K562 (cell line): ENCODE measurements around the gene TUB.

Experiments
- CEBPG ChIP-seq, 3 experiments: fragments of 200-800 bp in 1 of 3; sonication (Bioruptor generic) in 1 of 3; sonication (generic) in 1 of 3; formaldehyde crosslinking in 1 of 3; IDR thresholded peaks in 2 of 3; conservative IDR thresholded peaks in 1 of 3; 2 replicates each; pipeline versions ENCODE4 v1.6.1 to v1.8.0; 2016 to 2022; ENCODE audit warnings: missing compliant biosample characterization in 2 of 3, missing genetic modification characterization in 2 of 3, mild to moderate bottlenecking in 1 of 3, missing genetic modification reagents in 1 of 3
- DPF2 ChIP-seq: fragments of 450-650 bp; IDR thresholded peaks from 2 replicates; pipeline ENCODE4 v1.6.1; 2016
- FOXJ3 ChIP-seq: sonication (generic); formaldehyde crosslinking; IDR thresholded peaks from 2 replicates; pipeline ENCODE4 v1.4.0; 2020; ENCODE audit warnings: mild to moderate bottlenecking, missing genetic modification reagents
- JUN ChIP-seq, 2 experiments: sonication (generic) in 1 of 2; formaldehyde crosslinking in 1 of 2; IDR thresholded peaks; 2 replicates each; pipeline versions ENCODE4 v1.6.1 to v1.8.0; 2012 to 2022; ENCODE audit warnings: borderline replicate concordance in 2 of 2, mild to moderate bottlenecking in 2 of 2, improper control_type of control experiment in 1 of 2, low read depth in 1 of 2, low read length in 1 of 2, missing genetic modification reagents in 1 of 2
- MYC ChIP-seq, 2 experiments: fragments of 250-450 bp in 1 of 2; sonication (Bioruptor Pico) in 1 of 2; IDR thresholded peaks; 2 replicates each; pipeline versions ENCODE4 v1.5.1 to v1.6.1; 2012 to 2021; ENCODE audit warnings: low read depth in 2 of 2, borderline replicate concordance in 1 of 2, improper control_type of control experiment in 1 of 2, low read length in 1 of 2, mild to moderate bottlenecking in 1 of 2, moderate library complexity in 1 of 2
- POLR2AphosphoS5 ChIP-seq: IDR thresholded peaks from 2 replicates; pipeline ENCODE4 v1.6.1; 2011; ENCODE audit warnings: mild to moderate bottlenecking, low read depth, low read length, moderate library complexity; ENCODE audit not compliant: control insufficient read depth, insufficient read depth
- SMC3 ChIP-seq: conservative IDR thresholded peaks from 2 replicates; pipeline ENCODE4 v1.6.1; 2011; ENCODE audit warnings: low read depth, low read length, improper control_type of control experiment; ENCODE audit not compliant: insufficient read depth
- TF ChIP-seq, protein P1 (sequence below): sonication (generic); formaldehyde crosslinking; IDR thresholded peaks from 2 replicates; pipeline ENCODE4 v1.4.0; 2020; ENCODE audit warnings: mild to moderate bottlenecking, missing genetic modification reagents
- TF ChIP-seq, protein P2 (sequence below), 2 experiments: IDR thresholded peaks; 2 replicates each; pipeline ENCODE4 v1.6.1; 2012; ENCODE audit warnings: improper control_type of control experiment in 2 of 2, low read depth in 2 of 2, low read length in 2 of 2, borderline replicate concordance in 1 of 2
- TF ChIP-seq, protein P3 (sequence below), 2 experiments: fragments of 450-650 bp; formaldehyde crosslinking in 1 of 2; IDR thresholded peaks; 2 replicates each; pipeline versions ENCODE4 v1.4.0 to v1.6.1; 2014 to 2020; ENCODE audit warnings: mild to moderate bottlenecking in 2 of 2, borderline replicate concordance in 1 of 2, low read depth in 1 of 2
- TF ChIP-seq, protein P4 (sequence below): sonication (generic); formaldehyde crosslinking; IDR thresholded peaks from 2 replicates; pipeline ENCODE4 v1.8.1; 2023; ENCODE audit warnings: mild to moderate bottlenecking, missing genetic modification reagents
- TF ChIP-seq, protein P5 (sequence below): fragments of 250-450 bp; sonication (Bioruptor Pico); IDR thresholded peaks from 2 replicates; pipeline ENCODE4 v1.8.0; 2021; ENCODE audit warnings: borderline replicate concordance, mild to moderate bottlenecking, moderate library complexity; ENCODE audit not compliant: poor library complexity, severe bottlenecking

DNA sequence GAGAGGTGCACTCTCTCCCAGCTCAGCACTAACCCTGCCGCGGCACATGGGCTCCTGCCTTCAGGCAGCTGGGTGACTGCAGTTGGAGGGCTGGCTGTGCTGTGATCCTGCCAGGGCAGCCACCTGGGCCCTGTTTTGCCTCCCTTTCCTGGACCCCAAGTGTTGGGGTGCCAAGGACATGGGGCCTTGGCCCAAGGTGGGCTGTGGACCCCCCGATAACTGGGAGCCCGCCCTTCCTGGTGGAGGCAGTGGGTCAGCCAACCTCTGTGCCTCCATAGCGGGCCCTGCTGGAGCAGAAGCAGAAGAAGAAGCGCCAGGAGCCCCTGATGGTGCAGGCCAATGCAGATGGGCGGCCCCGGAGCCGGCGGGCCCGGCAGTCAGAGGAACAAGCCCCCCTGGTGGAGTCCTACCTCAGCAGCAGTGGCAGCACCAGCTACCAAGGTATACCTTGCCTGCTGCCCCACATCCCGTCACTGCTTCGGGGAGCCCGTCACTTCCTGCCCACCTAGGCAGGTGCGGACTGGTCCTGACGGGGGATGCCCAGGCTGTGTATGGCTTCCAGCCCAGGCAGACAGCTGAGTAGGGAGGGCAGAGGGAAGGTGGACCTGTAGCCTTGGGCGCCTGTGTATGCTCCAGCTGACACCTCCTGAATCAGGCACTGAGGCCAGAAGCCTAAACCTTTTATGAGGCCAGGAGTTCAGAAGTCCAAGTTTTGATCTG is 8.9 kb downstream of the TUB start:
- TF ChIP-seq, protein P1, sequence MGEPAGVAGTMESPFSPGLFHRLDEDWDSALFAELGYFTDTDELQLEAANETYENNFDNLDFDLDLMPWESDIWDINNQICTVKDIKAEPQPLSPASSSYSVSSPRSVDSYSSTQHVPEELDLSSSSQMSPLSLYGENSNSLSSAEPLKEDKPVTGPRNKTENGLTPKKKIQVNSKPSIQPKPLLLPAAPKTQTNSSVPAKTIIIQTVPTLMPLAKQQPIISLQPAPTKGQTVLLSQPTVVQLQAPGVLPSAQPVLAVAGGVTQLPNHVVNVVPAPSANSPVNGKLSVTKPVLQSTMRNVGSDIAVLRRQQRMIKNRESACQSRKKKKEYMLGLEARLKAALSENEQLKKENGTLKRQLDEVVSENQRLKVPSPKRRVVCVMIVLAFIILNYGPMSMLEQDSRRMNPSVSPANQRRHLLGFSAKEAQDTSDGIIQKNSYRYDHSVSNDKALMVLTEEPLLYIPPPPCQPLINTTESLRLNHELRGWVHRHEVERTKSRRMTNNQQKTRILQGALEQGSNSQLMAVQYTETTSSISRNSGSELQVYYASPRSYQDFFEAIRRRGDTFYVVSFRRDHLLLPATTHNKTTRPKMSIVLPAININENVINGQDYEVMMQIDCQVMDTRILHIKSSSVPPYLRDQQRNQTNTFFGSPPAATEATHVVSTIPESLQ (CRISPR knock-in tag) = no peak
- TF ChIP-seq SMC3 (no peak), CEBPG (CRISPR knock-in tag; IDR thresholded peaks at IDR 0.05) (no peak), CEBPG (tag; conservative IDR thresholded peaks at IDR 0.05 in 1 of 2, IDR thresholded peaks at IDR 0.05 in 1 of 2) (no peak), POLR2AphosphoS5 (no peak), FOXJ3 (CRISPR knock-in tag) (no peak), MYC (IDR thresholded peaks at IDR 0.05; ENCODE audit: low read depth, low read length) (no peak), MYC (CRISPR knock-in tag; IDR thresholded peaks at IDR 0.05; ENCODE audit: borderline replicate concordance, low read depth) (no peak), JUN (IDR thresholded peaks at IDR 0.05; ENCODE audit: borderline replicate concordance, low read depth, low read length) (no peak), JUN (CRISPR knock-in tag; IDR thresholded peaks at IDR 0.05; ENCODE audit: borderline replicate concordance) (no peak), DPF2 (no peak)
- TF ChIP-seq, protein P2, sequence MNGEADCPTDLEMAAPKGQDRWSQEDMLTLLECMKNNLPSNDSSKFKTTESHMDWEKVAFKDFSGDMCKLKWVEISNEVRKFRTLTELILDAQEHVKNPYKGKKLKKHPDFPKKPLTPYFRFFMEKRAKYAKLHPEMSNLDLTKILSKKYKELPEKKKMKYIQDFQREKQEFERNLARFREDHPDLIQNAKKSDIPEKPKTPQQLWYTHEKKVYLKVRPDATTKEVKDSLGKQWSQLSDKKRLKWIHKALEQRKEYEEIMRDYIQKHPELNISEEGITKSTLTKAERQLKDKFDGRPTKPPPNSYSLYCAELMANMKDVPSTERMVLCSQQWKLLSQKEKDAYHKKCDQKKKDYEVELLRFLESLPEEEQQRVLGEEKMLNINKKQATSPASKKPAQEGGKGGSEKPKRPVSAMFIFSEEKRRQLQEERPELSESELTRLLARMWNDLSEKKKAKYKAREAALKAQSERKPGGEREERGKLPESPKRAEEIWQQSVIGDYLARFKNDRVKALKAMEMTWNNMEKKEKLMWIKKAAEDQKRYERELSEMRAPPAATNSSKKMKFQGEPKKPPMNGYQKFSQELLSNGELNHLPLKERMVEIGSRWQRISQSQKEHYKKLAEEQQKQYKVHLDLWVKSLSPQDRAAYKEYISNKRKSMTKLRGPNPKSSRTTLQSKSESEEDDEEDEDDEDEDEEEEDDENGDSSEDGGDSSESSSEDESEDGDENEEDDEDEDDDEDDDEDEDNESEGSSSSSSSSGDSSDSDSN (IDR thresholded peaks at IDR 0.05; ENCODE audit: borderline replicate concordance in 1 of 2, low read depth in 2 of 2, low read length in 2 of 2) = no peak
- TF ChIP-seq, protein P3, sequence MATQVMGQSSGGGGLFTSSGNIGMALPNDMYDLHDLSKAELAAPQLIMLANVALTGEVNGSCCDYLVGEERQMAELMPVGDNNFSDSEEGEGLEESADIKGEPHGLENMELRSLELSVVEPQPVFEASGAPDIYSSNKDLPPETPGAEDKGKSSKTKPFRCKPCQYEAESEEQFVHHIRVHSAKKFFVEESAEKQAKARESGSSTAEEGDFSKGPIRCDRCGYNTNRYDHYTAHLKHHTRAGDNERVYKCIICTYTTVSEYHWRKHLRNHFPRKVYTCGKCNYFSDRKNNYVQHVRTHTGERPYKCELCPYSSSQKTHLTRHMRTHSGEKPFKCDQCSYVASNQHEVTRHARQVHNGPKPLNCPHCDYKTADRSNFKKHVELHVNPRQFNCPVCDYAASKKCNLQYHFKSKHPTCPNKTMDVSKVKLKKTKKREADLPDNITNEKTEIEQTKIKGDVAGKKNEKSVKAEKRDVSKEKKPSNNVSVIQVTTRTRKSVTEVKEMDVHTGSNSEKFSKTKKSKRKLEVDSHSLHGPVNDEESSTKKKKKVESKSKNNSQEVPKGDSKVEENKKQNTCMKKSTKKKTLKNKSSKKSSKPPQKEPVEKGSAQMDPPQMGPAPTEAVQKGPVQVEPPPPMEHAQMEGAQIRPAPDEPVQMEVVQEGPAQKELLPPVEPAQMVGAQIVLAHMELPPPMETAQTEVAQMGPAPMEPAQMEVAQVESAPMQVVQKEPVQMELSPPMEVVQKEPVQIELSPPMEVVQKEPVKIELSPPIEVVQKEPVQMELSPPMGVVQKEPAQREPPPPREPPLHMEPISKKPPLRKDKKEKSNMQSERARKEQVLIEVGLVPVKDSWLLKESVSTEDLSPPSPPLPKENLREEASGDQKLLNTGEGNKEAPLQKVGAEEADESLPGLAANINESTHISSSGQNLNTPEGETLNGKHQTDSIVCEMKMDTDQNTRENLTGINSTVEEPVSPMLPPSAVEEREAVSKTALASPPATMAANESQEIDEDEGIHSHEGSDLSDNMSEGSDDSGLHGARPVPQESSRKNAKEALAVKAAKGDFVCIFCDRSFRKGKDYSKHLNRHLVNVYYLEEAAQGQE (IDR thresholded peaks at IDR 0.05; ENCODE audit: borderline replicate concordance) = no peak
- TF ChIP-seq, protein P3 (CRISPR knock-in tag; IDR thresholded peaks at IDR 0.05; ENCODE audit: low read depth) = no peak
- TF ChIP-seq, protein P4, sequence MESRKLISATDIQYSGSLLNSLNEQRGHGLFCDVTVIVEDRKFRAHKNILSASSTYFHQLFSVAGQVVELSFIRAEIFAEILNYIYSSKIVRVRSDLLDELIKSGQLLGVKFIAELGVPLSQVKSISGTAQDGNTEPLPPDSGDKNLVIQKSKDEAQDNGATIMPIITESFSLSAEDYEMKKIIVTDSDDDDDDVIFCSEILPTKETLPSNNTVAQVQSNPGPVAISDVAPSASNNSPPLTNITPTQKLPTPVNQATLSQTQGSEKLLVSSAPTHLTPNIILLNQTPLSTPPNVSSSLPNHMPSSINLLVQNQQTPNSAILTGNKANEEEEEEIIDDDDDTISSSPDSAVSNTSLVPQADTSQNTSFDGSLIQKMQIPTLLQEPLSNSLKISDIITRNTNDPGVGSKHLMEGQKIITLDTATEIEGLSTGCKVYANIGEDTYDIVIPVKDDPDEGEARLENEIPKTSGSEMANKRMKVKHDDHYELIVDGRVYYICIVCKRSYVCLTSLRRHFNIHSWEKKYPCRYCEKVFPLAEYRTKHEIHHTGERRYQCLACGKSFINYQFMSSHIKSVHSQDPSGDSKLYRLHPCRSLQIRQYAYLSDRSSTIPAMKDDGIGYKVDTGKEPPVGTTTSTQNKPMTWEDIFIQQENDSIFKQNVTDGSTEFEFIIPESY (CRISPR knock-in tag) = no peak
- TF ChIP-seq, protein P5, sequence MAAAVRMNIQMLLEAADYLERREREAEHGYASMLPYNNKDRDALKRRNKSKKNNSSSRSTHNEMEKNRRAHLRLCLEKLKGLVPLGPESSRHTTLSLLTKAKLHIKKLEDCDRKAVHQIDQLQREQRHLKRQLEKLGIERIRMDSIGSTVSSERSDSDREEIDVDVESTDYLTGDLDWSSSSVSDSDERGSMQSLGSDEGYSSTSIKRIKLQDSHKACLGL (CRISPR knock-in tag) = no peak
